ENCODE measurements around the gene SNUPN.
A peak's percentile ranks its signal among the peaks of the same experiment; 100 is the strongest.

Gene SNUPN

GRCh38 chr15:75648156-75649000 lies 22.9 kb upstream of the SNUPN start:
- Histone ChIP-seq H3K27me3 (ENCODE audit: low read depth) (no peaks in the 10 kb centered on the region), H3K36me3 (replicated peaks) (peaks cover 20% of the 10 kb centered on the region), H3K4me1 (peaks cover 30% of the 10 kb centered on the region), H3K4me3 (peak overlapping the region; percentile 90), H3K9me3 (no peaks in the 10 kb centered on the region)
- in situ Hi-C loops (cut with MboI; ENCODE audit: low sequenced_read_pairs) = no loop called here
- DNase-seq (ENCODE audit: low spot score in 2 of 2) = peak; percentile 74 to 78

- H3K9me3 ChIP-seq = no peaks in the 10 kb centered on the region
- H3K36me3 ChIP-seq (replicated peaks) = peaks cover 17% of the 10 kb centered on the region
- in situ Hi-C loops (cut with MboI; ENCODE audit: low sequenced_read_pairs) = no loop called here
- H3K27me3 ChIP-seq (ENCODE audit: low read depth) = no peaks in the 10 kb centered on the region
- peaks cover 30% of the 10 kb centered on the region for H3K4me1 ChIP-seq
- DNase-seq (ENCODE audit: low spot score in 2 of 2) = peak; percentile 97 to 99
- H3K4me3 ChIP-seq = peak within 1 kb of the TSS; percentile 90
Observed at GRCh38 chr15:75647370-75648155, 22.0 kb upstream of the SNUPN start, which contains the start of gene SNX33. TSS of gene SNX33 (plus strand) at chr15:75647912. CDS start at chr15:75649103, 1,191 bp downstream.

DNA sequence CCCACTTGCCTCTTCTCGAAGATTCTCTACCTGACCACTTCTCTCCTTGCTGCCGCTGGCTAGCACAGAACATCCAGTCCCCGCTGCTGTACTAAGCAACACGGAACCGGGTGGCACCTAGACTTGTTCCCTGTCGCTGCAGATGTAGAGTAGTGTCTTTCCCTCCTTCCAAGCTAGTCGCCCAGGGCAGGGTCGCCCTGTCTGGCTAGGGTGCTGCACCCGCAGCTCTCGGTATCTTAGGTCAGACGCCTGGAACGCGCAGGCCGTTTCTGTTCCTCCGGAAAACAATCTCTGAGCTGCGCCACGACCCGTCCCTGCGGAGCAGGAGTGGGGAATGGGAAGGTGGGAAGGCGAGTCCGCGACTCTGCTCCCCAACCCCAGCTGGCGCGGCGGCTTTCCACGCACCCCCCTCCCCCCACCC lies 21.4 kb upstream of the SNUPN start:
- Histone ChIP-seq H3K4me3 (peak overlapping the region; percentile 90), H3K4me1 (peaks cover 30% of the 10 kb centered on the region), H3K27me3 (ENCODE audit: low read depth) (no peaks in the 10 kb centered on the region), H3K36me3 (replicated peaks) (peaks cover 15% of the 10 kb centered on the region), H3K9me3 (no peaks in the 10 kb centered on the region)
- in situ Hi-C loops (cut with MboI; ENCODE audit: low sequenced_read_pairs) = no loop called here
- peak; percentile 37 to 61 for DNase-seq (ENCODE audit: low spot score in 2 of 2)

DNA sequence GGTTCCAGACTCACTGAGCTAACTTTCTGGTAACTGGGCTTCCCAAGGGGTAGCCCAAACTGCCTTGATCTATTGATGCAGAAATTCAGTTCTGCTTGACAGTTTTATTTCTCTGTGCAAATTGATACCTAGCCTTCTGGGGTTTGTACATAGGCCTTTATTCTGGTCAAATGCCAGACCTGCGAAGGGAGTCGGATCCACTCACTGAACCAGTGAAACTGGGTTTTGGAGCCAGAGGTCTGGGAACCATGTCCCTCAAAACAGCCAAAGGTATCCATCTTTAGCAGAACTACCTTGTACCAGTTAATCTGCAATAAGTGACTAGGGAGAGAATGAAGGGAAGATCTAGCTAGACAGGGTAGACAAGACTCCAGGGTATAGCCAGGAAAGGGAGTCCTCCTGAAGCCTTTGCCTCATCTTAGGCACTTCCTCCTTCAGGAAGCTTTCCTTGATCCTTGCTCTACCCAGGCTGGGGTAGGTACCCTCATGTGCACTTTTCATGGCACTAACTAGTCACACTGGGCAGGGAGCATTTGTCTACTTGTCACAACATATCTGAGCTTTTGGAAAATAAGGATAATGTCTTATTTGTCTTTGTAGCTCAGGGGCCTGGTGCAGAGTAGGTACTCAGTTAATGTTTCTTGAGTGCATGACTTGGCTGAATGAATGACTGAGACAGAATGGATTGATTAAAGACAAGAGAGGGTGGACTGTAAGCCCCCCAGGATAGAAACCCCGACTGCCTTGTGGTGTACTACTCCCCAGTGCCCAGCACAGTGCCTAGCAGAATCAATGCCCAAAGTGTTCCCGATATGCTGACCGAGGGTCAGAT lies 20.8 kb upstream of the SNUPN start:
- Histone ChIP-seq H3K4me1 (peaks cover 27% of the 10 kb centered on the region), H3K27me3 (ENCODE audit: low read depth) (no peaks in the 10 kb centered on the region), H3K36me3 (replicated peaks) (peaks cover 15% of the 10 kb centered on the region), H3K9me3 (no peaks in the 10 kb centered on the region), H3K4me3 (peak overlapping the region; percentile 90)
- in situ Hi-C loops (cut with MboI; ENCODE audit: low sequenced_read_pairs) = no loop called here
- DNase-seq (ENCODE audit: low spot score in 2 of 2) = no peak

GRCh38 chr15:75644376-75644775 lies 18.9 kb upstream of the SNUPN start:
- in situ Hi-C loops (cut with MboI; ENCODE audit: low sequenced_read_pairs) = no loop called here
- no peak for DNase-seq (ENCODE audit: low spot score in 2 of 2)
- no peaks in the 10 kb centered on the region for H3K9me3 ChIP-seq
- no peaks in the 10 kb centered on the region for H3K27me3 ChIP-seq (ENCODE audit: low read depth)
- H3K4me1 ChIP-seq = peaks cover 18% of the 10 kb centered on the region
- peaks cover 5% of the 10 kb centered on the region for H3K36me3 ChIP-seq (replicated peaks)
- H3K4me3 ChIP-seq = no peak overlapping the region

DNA sequence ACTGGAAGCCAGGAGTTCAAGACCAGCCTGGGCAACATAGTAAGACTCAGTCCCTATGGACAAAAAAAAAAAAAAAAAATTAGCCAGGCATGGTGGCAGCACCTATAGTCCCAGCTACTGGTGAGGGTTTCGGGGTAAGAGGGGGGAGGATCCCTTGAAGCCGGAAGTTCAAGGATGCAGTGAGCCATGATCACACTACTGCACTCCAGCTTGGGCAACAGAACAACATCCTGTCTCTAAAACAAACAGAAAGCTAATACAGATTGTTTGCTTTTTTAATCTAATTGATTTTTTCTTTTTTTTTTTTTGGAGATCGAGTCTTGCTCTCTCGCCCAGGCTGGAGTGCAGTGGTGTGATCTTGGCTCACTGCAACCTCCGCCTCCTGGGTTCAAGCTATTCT lies 16.1 kb upstream of the SNUPN start:
- peaks cover 19% of the 10 kb centered on the region for H3K36me3 ChIP-seq (replicated peaks)
- no peak for DNase-seq (ENCODE audit: low spot score in 2 of 2)
- H3K27me3 ChIP-seq (ENCODE audit: low read depth) = no peaks in the 10 kb centered on the region
- H3K4me3 ChIP-seq = no peak overlapping the region
- H3K9me3 ChIP-seq = no peaks in the 10 kb centered on the region
- in situ Hi-C loops (cut with MboI; ENCODE audit: low sequenced_read_pairs) = no loop called here
- H3K4me1 ChIP-seq = peaks cover 14% of the 10 kb centered on the region

- no peak for DNase-seq (ENCODE audit: low spot score in 2 of 2)
- Histone ChIP-seq H3K4me3 (no peak overlapping the region), H3K4me1 (peaks cover 10% of the 10 kb centered on the region), H3K9me3 (no peaks in the 10 kb centered on the region), H3K27me3 (ENCODE audit: low read depth) (no peaks in the 10 kb centered on the region), H3K36me3 (replicated peaks) (peaks cover 19% of the 10 kb centered on the region)
- in situ Hi-C loops (cut with MboI; ENCODE audit: low sequenced_read_pairs) = no loop called here
Observed at GRCh38 chr15:75641179-75641503, 15.6 kb upstream of the SNUPN start.

- no peaks in the 10 kb centered on the region for H3K9me3 ChIP-seq
- no peaks in the 10 kb centered on the region for H3K27me3 ChIP-seq (ENCODE audit: low read depth)
- peak; percentile 78 to 90 for DNase-seq (ENCODE audit: low spot score in 2 of 2)
- H3K36me3 ChIP-seq (replicated peaks) = peaks cover 19% of the 10 kb centered on the region
- in situ Hi-C loops (cut with MboI; ENCODE audit: low sequenced_read_pairs) = no loop called here
- peak overlapping the region; percentile 87 for H3K4me3 ChIP-seq
- peaks cover 10% of the 10 kb centered on the region for H3K4me1 ChIP-seq
Observed at GRCh38 chr15:75640483-75641178, 15.1 kb upstream of the SNUPN start.

GRCh38 chr15:75639709-75640482 lies 14.4 kb upstream of the SNUPN start, which contains the start of gene IMP3:
TSS of gene IMP3 (minus strand) at chr15:75640224. CDS start at chr15:75640168, 56 bp downstream.
- DNase-seq (ENCODE audit: low spot score in 2 of 2) = peak; percentile 100
- in situ Hi-C loops (cut with MboI; ENCODE audit: low sequenced_read_pairs) = no loop called here
- Histone ChIP-seq H3K27me3 (ENCODE audit: low read depth) (no peaks in the 10 kb centered on the region), H3K9me3 (no peaks in the 10 kb centered on the region), H3K4me3 (peak within 1 kb of the TSS; percentile 87), H3K36me3 (replicated peaks) (peaks cover 19% of the 10 kb centered on the region), H3K4me1 (peaks cover 10% of the 10 kb centered on the region)

DNA sequence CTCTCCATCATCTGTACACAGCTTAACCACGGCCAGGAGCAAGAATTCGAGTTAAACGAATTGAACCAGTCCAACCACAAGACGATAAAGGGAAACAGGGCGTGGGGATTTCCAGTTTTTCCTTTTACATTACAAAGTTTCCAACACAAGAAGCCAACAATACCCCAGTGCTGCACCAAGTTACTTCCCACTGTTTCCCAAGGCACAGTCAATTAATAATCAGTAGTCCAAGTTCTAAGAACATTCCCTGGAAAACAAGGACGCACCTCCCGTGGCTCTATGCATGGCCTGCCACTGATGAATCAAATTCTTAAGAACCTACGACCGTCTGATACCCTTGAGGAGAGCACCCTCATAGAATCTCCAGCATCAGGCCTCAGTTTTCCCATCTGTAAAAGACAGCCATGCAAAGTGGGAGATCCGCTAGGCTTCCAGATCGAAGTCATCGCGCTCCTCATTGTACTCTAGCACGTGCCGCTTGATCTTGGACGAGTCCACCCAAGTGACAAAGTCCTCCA lies 13.7 kb upstream of the SNUPN start:
- in situ Hi-C loops (cut with MboI; ENCODE audit: low sequenced_read_pairs) = no loop called here
- Histone ChIP-seq H3K4me1 (peaks cover 10% of the 10 kb centered on the region), H3K4me3 (peak overlapping the region; percentile 87), H3K36me3 (replicated peaks) (peaks cover 19% of the 10 kb centered on the region), H3K27me3 (ENCODE audit: low read depth) (no peaks in the 10 kb centered on the region), H3K9me3 (no peaks in the 10 kb centered on the region)
- DNase-seq (ENCODE audit: low spot score in 2 of 2) = peak in 1 of 2 experiments; percentile 17

DNA sequence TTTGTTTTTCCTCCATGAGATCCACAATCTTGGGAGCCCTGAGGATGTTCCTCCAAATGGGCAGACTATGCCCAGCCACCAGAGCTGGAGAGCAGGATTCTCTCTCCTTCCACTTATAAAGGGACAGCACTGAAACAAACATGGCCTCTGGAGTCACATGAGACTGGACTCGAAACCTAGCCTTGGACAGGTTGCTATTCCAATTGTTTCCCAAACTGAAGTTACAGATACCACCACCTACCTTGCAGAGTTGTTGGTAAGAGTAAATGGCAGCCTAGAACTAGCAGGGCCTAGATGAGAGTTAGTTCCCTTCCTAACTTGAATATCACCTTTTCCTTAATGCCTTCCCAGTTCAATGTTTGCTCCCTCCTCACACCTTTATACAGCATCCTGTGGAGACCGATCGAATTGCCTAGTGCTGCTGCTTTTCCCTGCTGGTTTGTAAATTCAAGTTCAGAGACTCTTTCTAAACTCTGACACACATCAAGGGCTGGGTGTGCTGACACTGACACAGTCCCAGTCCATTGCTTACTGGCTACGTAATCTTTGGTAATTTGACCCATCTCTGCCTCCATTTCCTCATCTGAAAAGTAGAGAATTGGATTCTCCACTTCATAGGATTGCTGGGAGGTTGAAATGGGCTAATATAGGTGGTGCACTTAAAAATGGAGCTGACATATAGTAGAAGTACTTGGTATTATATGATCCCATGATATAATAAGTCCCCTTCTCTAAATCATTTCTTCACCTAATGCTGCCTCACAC lies 11.9 kb upstream of the SNUPN start:
- Histone ChIP-seq H3K4me3 (peak overlapping the region; percentile 87), H3K9me3 (no peaks in the 10 kb centered on the region), H3K4me1 (peaks cover 10% of the 10 kb centered on the region), H3K27me3 (ENCODE audit: low read depth) (no peaks in the 10 kb centered on the region), H3K36me3 (replicated peaks) (peaks cover 19% of the 10 kb centered on the region)
- in situ Hi-C loops (cut with MboI; ENCODE audit: low sequenced_read_pairs) = no loop called here
- DNase-seq (ENCODE audit: low spot score in 2 of 2) = no peak

DNA sequence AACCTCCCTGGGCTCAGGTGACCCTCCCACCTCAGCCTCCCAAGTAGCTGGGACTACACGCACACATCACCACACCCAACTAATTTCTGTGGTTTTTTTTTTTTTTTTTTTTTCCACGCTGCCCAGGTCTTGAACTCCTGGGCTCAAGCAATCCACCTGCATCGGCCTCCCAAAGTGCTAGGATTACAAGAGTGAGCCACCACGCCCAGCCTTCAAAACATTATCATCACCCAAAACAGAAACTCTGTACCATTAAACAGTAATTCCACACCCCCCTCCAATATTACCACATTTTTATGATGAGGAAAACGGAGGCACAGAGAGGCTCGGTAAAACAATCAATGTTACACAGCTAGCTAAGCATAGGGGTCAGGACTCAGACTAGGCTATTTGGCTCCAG lies 10.5 kb upstream of the SNUPN start:
- Histone ChIP-seq H3K9me3 (no peaks in the 10 kb centered on the region), H3K36me3 (replicated peaks) (peaks cover 19% of the 10 kb centered on the region), H3K4me1 (peaks cover 10% of the 10 kb centered on the region), H3K27me3 (ENCODE audit: low read depth) (no peaks in the 10 kb centered on the region), H3K4me3 (no peak overlapping the region)
- in situ Hi-C loops (cut with MboI; ENCODE audit: low sequenced_read_pairs) = no loop called here
- no peak for DNase-seq (ENCODE audit: low spot score in 2 of 2)

Measured in HAP-1 (cell line).